ENCODE results near the gene C10orf143. TPM values are rescaled to one million over a fixed set of nuclear protein-coding genes. Genes with fewer than 3 reads are reported as not detected.

C10orf143 gene
- total RNA-seq, 1 donor = under 0.01 TPM

- no peak for TF ChIP-seq CTCF (IDR thresholded peaks at IDR 0.05; ENCODE audit: insufficient read depth, low read depth, low read length)
- H3K4me3 ChIP-seq (ENCODE audit: low read depth, low read length) = no peak overlapping the region
- no peak for DNase-seq (ENCODE audit: low read depth)
These were observed 63.3 kb downstream of the C10orf143 start for GRCh38 chr10:130047336-130047735.

- no peak overlapping the region for H3K4me3 ChIP-seq (ENCODE audit: low read depth, low read length)
- no peak for TF ChIP-seq CTCF (IDR thresholded peaks at IDR 0.05; ENCODE audit: insufficient read depth, low read depth, low read length)
- DNase-seq (ENCODE audit: low read depth) = no peak
These were observed 64.0 kb downstream of the C10orf143 start for GRCh38 chr10:130046591-130046990.

DNA sequence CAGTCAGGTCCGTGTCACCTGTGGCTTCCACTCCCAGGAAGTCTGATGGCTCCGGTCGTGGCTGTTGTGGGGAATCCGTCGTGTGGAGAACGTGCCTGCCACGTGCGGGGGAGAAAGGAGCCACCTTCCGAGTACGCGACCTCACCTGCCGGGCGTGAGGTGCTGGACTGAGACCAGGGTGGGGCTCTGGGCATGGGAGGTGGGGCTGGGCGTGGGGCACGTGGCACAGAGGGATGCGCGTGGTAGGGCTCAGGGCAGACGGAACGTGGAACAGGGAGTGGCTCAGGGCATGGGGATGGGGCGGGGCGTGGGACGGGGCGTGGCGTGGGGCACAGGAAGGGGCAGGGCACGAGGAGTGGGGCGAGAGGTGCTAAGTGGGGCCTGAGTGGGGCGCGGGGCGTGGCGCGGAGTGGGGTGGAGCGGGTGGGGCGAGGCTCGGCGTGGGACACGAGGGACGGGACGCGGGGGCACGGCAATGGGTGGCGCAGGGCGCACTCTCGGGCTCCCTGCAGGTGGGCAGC is 64.8 kb downstream of the C10orf143 start:
- no peak for DNase-seq (ENCODE audit: low read depth)
- TF ChIP-seq CTCF (IDR thresholded peaks at IDR 0.05; ENCODE audit: insufficient read depth, low read depth, low read length) = no peak
- H3K4me3 ChIP-seq (ENCODE audit: low read depth, low read length) = no peak overlapping the region

DNA sequence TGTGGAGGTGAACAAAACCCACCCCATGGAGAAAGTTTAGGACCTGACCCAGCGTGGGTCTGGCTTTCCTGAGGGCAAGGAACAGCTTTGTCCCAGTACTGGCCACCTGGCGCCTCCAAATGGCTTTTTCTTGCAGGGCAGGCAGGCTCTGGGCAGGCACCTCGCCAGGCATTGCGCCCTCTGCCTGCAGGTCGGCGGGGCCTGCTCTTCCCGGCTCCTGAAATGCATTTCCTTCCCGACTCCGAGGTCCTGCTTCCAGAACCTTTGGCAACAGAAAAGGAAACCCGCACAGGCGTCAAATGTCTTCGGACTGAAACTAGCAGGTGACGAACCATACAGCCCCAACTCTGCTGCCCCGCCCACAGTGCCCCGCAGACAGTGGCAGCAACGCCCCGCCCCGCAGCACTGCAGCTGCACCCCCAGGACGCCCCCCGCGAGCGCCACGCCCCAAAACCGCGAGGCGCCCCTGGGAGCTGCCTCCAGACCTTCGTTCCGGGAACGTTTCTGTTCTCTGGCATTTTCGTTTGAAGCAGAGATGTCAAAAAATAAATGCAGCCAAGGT is 65.5 kb downstream of the C10orf143 start:
- DNase-seq (ENCODE audit: low read depth) = no peak
- no peak overlapping the region for H3K4me3 ChIP-seq (ENCODE audit: low read depth, low read length)
- TF ChIP-seq CTCF (IDR thresholded peaks at IDR 0.05; ENCODE audit: insufficient read depth, low read depth, low read length) = no peak

GRCh38 chr10:130044067-130045061 is 66.3 kb downstream of the C10orf143 start:
- no peak overlapping the region for H3K4me3 ChIP-seq (ENCODE audit: low read depth, low read length)
- no peak for TF ChIP-seq CTCF (IDR thresholded peaks at IDR 0.05; ENCODE audit: insufficient read depth, low read depth, low read length)

DNA sequence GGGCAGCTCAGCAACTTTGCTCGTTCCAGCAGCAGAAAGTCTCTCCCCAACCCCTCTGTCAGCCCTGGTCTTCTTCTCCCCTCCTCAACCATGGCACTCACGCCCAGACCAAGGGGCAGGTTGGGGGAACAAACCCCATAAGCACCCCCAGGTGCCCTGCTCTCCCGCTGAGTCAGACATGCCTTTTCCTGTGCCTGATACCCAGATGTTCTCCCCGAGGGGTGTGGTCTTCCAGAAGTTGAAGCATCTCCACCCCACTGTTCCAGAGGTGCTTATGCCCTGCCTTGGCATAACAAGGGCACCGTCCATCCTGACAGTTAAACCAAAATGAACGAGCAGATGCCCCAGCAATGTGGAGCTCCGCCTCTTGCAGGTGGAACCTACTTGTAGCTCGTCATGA is 67.1 kb downstream of the C10orf143 start:
- DNase-seq (ENCODE audit: low read depth) = no peak
- no peak overlapping the region for H3K4me3 ChIP-seq (ENCODE audit: low read depth, low read length)
- no peak for TF ChIP-seq CTCF (IDR thresholded peaks at IDR 0.05; ENCODE audit: insufficient read depth, low read depth, low read length)

More at GRCh38 chr10:130044067-130045061, 66.3 kb downstream of the C10orf143 start:
- DNase-seq (ENCODE audit: low read depth) = no peak

Data from fibroblast of villous mesenchyme (primary cell).